Measurements from ENCODE around the gene FMNL3. TPM values are rescaled to one million over a fixed set of nuclear protein-coding genes. Genes with fewer than 3 reads are reported as not detected.
A peak's percentile ranks its signal among the peaks of the same experiment; 100 is the strongest.

FMNL3 gene
- polyA plus RNA-seq, 4 donors = 0.89 to 8.8 (median 4.1) TPM

GRCh38 chr12:49655595-49656236 is 51.5 kb downstream of the FMNL3 start:
- Histone ChIP-seq H3K27me3 (ENCODE audit: control insufficient read depth in 3 of 3, insufficient read depth in 3 of 3, low read length in 3 of 3) (no peaks in the 10 kb centered on the region), H3K9me3 (ENCODE audit: control insufficient read depth in 2 of 2, insufficient read depth in 1 of 2, low read depth in 1 of 2, low read length in 1 of 2) (no peaks in the 10 kb centered on the region), H3K4me3 (ENCODE audit: low read depth in 1 of 3, low read length in 3 of 3) (no peak overlapping the region), H3K36me3 (ENCODE audit: control insufficient read depth in 3 of 3, insufficient read depth in 2 of 3, low read depth in 1 of 3, low read length in 3 of 3) (peaks cover 0 to 63% (median 0%) of the 10 kb centered on the region in 3 donors), H3K27ac (ENCODE audit: low read depth in 1 of 3, low read length in 2 of 3) (no peak overlapping the region), H3K4me1 (ENCODE audit: control insufficient read depth in 3 of 3, insufficient read depth in 2 of 3, low read depth in 1 of 3, low read length in 2 of 3) (no peaks in the 10 kb centered on the region)
- no peak for FAIRE-seq
- DNase-seq = no peak
- WGBS, 3 donors = 90 to 100% (median 91%) methylated on average over 2 of the region's 2 CpGs

DNA sequence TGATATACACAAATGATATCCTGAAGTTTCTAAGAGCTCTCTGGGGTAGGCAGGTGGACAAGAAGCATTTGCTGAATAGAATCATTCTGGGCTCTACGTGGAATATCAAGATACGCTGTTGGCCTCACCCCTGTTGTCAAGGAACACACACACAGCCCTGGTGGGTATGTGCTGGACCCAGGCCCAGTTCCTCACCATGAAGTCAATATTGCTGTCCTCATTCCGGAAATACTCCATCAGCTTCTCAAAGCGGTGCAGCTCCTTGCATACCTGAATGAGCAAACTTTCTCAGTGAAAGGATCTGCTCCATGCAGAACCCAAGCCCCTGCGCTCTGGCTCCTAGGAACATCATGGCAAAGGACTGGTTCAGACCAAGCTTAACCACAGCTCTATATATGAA is 52.5 kb downstream of the FMNL3 start:
- Histone ChIP-seq H3K4me3 (ENCODE audit: low read depth in 1 of 3, low read length in 3 of 3) (no peak overlapping the region), H3K27ac (ENCODE audit: low read depth in 1 of 3, low read length in 2 of 3) (no peak overlapping the region), H3K36me3 (ENCODE audit: control insufficient read depth in 3 of 3, insufficient read depth in 2 of 3, low read depth in 1 of 3, low read length in 3 of 3) (peaks cover 0 to 67% (median 0%) of the 10 kb centered on the region in 3 donors), H3K4me1 (ENCODE audit: control insufficient read depth in 3 of 3, insufficient read depth in 2 of 3, low read depth in 1 of 3, low read length in 2 of 3) (peaks cover 0 to 9% (median 0%) of the 10 kb centered on the region in 3 donors), H3K27me3 (ENCODE audit: control insufficient read depth in 3 of 3, insufficient read depth in 3 of 3, low read length in 3 of 3) (no peaks in the 10 kb centered on the region), H3K9me3 (ENCODE audit: control insufficient read depth in 2 of 2, insufficient read depth in 1 of 2, low read depth in 1 of 2, low read length in 1 of 2) (no peaks in the 10 kb centered on the region)
- 91 to 97% (median 94%) methylated on average over 5 of the region's 5 CpGs for WGBS, 3 donors
- FAIRE-seq (no peak), DNase-seq (no peak)

- whole genome bisulfite sequencing, 3 donors = 91 to 94% (median 92%) methylated on average over 4 of the region's 4 CpGs
- FAIRE-seq (no peak), DNase-seq (no peak)
- H3K36me3 ChIP-seq (ENCODE audit: control insufficient read depth in 3 of 3, insufficient read depth in 2 of 3, low read depth in 1 of 3, low read length in 3 of 3) = peaks cover 0 to 74% (median 0%) of the 10 kb centered on the region in 3 donors
- no peak overlapping the region for H3K4me3 ChIP-seq (ENCODE audit: low read depth in 1 of 3, low read length in 3 of 3)
- no peaks in the 10 kb centered on the region for H3K9me3 ChIP-seq (ENCODE audit: control insufficient read depth in 2 of 2, insufficient read depth in 1 of 2, low read depth in 1 of 2, low read length in 1 of 2)
- peaks cover 0 to 26% (median 0%) of the 10 kb centered on the region in 3 donors for H3K4me1 ChIP-seq (ENCODE audit: control insufficient read depth in 3 of 3, insufficient read depth in 2 of 3, low read depth in 1 of 3, low read length in 2 of 3)
- no peak overlapping the region for H3K27ac ChIP-seq (ENCODE audit: low read depth in 1 of 3, low read length in 2 of 3)
- H3K27me3 ChIP-seq (ENCODE audit: control insufficient read depth in 3 of 3, insufficient read depth in 3 of 3, low read length in 3 of 3) = no peaks in the 10 kb centered on the region
Measured at GRCh38 chr12:49652921-49653520, 54.2 kb downstream of the FMNL3 start.

- 64 to 73% (median 68%) methylated on average over 8 of the region's 8 CpGs for WGBS, 3 donors
- Histone ChIP-seq H3K4me1 (ENCODE audit: control insufficient read depth in 3 of 3, insufficient read depth in 2 of 3, low read depth in 1 of 3, low read length in 2 of 3) (peaks cover 0 to 28% (median 0%) of the 10 kb centered on the region in 3 donors), H3K27ac (ENCODE audit: low read depth in 1 of 3, low read length in 2 of 3) (no peak overlapping the region), H3K27me3 (ENCODE audit: control insufficient read depth in 3 of 3, insufficient read depth in 3 of 3, low read length in 3 of 3) (no peaks in the 10 kb centered on the region), H3K4me3 (ENCODE audit: low read depth in 1 of 3, low read length in 3 of 3) (no peak overlapping the region), H3K9me3 (ENCODE audit: control insufficient read depth in 2 of 2, insufficient read depth in 1 of 2, low read depth in 1 of 2, low read length in 1 of 2) (no peaks in the 10 kb centered on the region), H3K36me3 (ENCODE audit: control insufficient read depth in 3 of 3, insufficient read depth in 2 of 3, low read depth in 1 of 3, low read length in 3 of 3) (peaks cover 0 to 69% (median 0%) of the 10 kb centered on the region in 3 donors)
- no peak for FAIRE-seq
- no peak for DNase-seq
Measured at GRCh38 chr12:49651855-49652254, 55.4 kb downstream of the FMNL3 start.

DNA sequence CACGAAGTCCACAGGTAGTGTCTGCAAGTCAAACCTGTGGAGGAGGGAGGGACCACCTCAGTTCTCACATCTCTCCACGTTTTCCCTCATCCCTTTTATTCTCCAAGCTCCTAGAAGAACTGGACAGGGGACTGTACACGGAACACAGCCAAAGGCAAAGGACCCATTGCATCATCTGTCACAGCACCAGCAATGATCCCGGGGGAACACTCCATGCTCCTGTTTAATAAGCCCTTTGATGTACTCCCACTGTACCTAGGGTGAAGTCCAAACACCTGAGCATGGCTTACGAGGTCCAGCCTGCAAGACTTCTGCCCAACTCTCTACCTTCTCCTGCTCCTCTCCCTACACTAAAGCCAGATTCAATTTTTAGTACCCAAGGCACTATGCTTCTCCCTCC is 57.3 kb downstream of the FMNL3 start:
- 39 to 63% (median 53%) methylated on average over 5 of the region's 5 CpGs for WGBS, 3 donors
- DNase-seq = no peak
- no peaks in the 10 kb centered on the region for H3K27me3 ChIP-seq (ENCODE audit: control insufficient read depth in 3 of 3, insufficient read depth in 3 of 3, low read length in 3 of 3)
- no peaks in the 10 kb centered on the region for H3K9me3 ChIP-seq (ENCODE audit: control insufficient read depth in 2 of 2, insufficient read depth in 1 of 2, low read depth in 1 of 2, low read length in 1 of 2)
- H3K4me3 ChIP-seq (ENCODE audit: low read depth in 1 of 3, low read length in 3 of 3) = no peak overlapping the region
- H3K27ac ChIP-seq (ENCODE audit: low read depth in 1 of 3, low read length in 2 of 3) = no peak overlapping the region
- peaks cover 0 to 77% (median 0%) of the 10 kb centered on the region in 3 donors for H3K36me3 ChIP-seq (ENCODE audit: control insufficient read depth in 3 of 3, insufficient read depth in 2 of 3, low read depth in 1 of 3, low read length in 3 of 3)
- H3K4me1 ChIP-seq (ENCODE audit: control insufficient read depth in 3 of 3, insufficient read depth in 2 of 3, low read depth in 1 of 3, low read length in 2 of 3) = peaks cover 0 to 42% (median 0%) of the 10 kb centered on the region in 3 donors
- no peak for FAIRE-seq

GRCh38 chr12:49649445-49649844 is 57.8 kb downstream of the FMNL3 start:
- no peak for FAIRE-seq
- no peak for DNase-seq
- no peak overlapping the region for H3K4me3 ChIP-seq (ENCODE audit: low read depth in 1 of 3, low read length in 3 of 3)
- peak overlapping the region in 1 of 3 donors; percentile 82 for H3K27ac ChIP-seq (ENCODE audit: low read depth in 1 of 3, low read length in 2 of 3)
- WGBS, 3 donors = 95 to 97% (median 97%) methylated on average over 11 of the region's 11 CpGs
- peaks cover 0 to 45% (median 0%) of the 10 kb centered on the region in 3 donors for H3K4me1 ChIP-seq (ENCODE audit: control insufficient read depth in 3 of 3, insufficient read depth in 2 of 3, low read depth in 1 of 3, low read length in 2 of 3)
- no peaks in the 10 kb centered on the region for H3K27me3 ChIP-seq (ENCODE audit: control insufficient read depth in 3 of 3, insufficient read depth in 3 of 3, low read length in 3 of 3)
- H3K9me3 ChIP-seq (ENCODE audit: control insufficient read depth in 2 of 2, insufficient read depth in 1 of 2, low read depth in 1 of 2, low read length in 1 of 2) = no peaks in the 10 kb centered on the region
- peaks cover 0 to 78% (median 0%) of the 10 kb centered on the region in 3 donors for H3K36me3 ChIP-seq (ENCODE audit: control insufficient read depth in 3 of 3, insufficient read depth in 2 of 3, low read depth in 1 of 3, low read length in 3 of 3)

- DNase-seq (no peak), FAIRE-seq (no peak)
- no peaks in the 10 kb centered on the region for H3K9me3 ChIP-seq (ENCODE audit: control insufficient read depth in 2 of 2, insufficient read depth in 1 of 2, low read depth in 1 of 2, low read length in 1 of 2)
- H3K4me3 ChIP-seq (ENCODE audit: low read depth in 1 of 3, low read length in 3 of 3) = no peak overlapping the region
- H3K4me1 ChIP-seq (ENCODE audit: control insufficient read depth in 3 of 3, insufficient read depth in 2 of 3, low read depth in 1 of 3, low read length in 2 of 3) = peaks cover 0 to 45% (median 0%) of the 10 kb centered on the region in 3 donors
- H3K36me3 ChIP-seq (ENCODE audit: control insufficient read depth in 3 of 3, insufficient read depth in 2 of 3, low read depth in 1 of 3, low read length in 3 of 3) = peaks cover 0 to 80% (median 0%) of the 10 kb centered on the region in 3 donors
- 54 to 70% (median 65%) methylated on average over 3 of the region's 3 CpGs for WGBS, 3 donors
- peak overlapping the region in 1 of 3 donors; percentile 82 for H3K27ac ChIP-seq (ENCODE audit: low read depth in 1 of 3, low read length in 2 of 3)
- H3K27me3 ChIP-seq (ENCODE audit: control insufficient read depth in 3 of 3, insufficient read depth in 3 of 3, low read length in 3 of 3) = no peaks in the 10 kb centered on the region
Measured at GRCh38 chr12:49648712-49649003, 58.5 kb downstream of the FMNL3 start.

- H3K4me1 ChIP-seq (ENCODE audit: control insufficient read depth in 3 of 3, insufficient read depth in 2 of 3, low read depth in 1 of 3, low read length in 2 of 3) = peaks cover 0 to 46% (median 0%) of the 10 kb centered on the region in 3 donors
- FAIRE-seq (no peak), DNase-seq (peak; percentile 42 to 78)
- 80 to 84% (median 82%) methylated on average over 15 of the region's 15 CpGs for WGBS, 3 donors
- no peaks in the 10 kb centered on the region for H3K9me3 ChIP-seq (ENCODE audit: control insufficient read depth in 2 of 2, insufficient read depth in 1 of 2, low read depth in 1 of 2, low read length in 1 of 2)
- peak overlapping the region in 2 of 3 donors; percentile 52 to 82 for H3K27ac ChIP-seq (ENCODE audit: low read depth in 1 of 3, low read length in 2 of 3)
- no peaks in the 10 kb centered on the region for H3K27me3 ChIP-seq (ENCODE audit: control insufficient read depth in 3 of 3, insufficient read depth in 3 of 3, low read length in 3 of 3)
- no peak overlapping the region for H3K4me3 ChIP-seq (ENCODE audit: low read depth in 1 of 3, low read length in 3 of 3)
- H3K36me3 ChIP-seq (ENCODE audit: control insufficient read depth in 3 of 3, insufficient read depth in 2 of 3, low read depth in 1 of 3, low read length in 3 of 3) = peaks cover 0 to 78% (median 0%) of the 10 kb centered on the region in 3 donors
Measured at GRCh38 chr12:49647827-49648711, 59.1 kb downstream of the FMNL3 start.

Measured in small intestine (tissue), 7 donors.